ENCODE results near the gene ZNF142. TPM values are rescaled to one million over a fixed set of nuclear protein-coding genes. Genes with fewer than 3 reads are reported as not detected.
A peak's percentile ranks its signal among the peaks of the same experiment; 100 is the strongest.
"Not testable (repeated sequence)": the region's sequence is repeated elsewhere in the genome, so short reads cannot be mapped to it uniquely, and the experiment has no call there.

The ZNF142 gene, protein sequence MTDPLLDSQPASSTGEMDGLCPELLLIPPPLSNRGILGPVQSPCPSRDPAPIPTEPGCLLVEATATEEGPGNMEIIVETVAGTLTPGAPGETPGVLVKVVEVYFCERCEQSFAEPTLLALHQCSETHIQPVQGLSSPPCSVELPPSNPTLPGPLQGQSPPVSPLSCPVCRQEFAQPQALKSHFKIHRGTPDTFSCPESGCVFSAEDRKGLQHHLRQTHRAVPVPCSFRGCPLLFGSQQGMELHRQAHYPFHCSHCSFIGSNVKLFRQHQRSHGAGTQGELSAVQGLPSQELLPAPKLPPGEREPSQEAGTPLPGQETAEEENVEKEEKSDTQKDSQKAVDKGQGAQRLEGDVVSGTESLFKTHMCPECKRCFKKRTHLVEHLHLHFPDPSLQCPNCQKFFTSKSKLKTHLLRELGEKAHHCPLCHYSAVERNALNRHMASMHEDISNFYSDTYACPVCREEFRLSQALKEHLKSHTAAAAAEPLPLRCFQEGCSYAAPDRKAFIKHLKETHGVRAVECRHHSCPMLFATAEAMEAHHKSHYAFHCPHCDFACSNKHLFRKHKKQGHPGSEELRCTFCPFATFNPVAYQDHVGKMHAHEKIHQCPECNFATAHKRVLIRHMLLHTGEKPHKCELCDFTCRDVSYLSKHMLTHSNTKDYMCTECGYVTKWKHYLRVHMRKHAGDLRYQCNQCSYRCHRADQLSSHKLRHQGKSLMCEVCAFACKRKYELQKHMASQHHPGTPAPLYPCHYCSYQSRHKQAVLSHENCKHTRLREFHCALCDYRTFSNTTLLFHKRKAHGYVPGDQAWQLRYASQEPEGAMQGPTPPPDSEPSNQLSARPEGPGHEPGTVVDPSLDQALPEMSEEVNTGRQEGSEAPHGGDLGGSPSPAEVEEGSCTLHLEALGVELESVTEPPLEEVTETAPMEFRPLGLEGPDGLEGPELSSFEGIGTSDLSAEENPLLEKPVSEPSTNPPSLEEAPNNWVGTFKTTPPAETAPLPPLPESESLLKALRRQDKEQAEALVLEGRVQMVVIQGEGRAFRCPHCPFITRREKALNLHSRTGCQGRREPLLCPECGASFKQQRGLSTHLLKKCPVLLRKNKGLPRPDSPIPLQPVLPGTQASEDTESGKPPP (N-terminal part only)
- 59.6 and 60.9 TPM in 2 replicates for total RNA-seq

DNA sequence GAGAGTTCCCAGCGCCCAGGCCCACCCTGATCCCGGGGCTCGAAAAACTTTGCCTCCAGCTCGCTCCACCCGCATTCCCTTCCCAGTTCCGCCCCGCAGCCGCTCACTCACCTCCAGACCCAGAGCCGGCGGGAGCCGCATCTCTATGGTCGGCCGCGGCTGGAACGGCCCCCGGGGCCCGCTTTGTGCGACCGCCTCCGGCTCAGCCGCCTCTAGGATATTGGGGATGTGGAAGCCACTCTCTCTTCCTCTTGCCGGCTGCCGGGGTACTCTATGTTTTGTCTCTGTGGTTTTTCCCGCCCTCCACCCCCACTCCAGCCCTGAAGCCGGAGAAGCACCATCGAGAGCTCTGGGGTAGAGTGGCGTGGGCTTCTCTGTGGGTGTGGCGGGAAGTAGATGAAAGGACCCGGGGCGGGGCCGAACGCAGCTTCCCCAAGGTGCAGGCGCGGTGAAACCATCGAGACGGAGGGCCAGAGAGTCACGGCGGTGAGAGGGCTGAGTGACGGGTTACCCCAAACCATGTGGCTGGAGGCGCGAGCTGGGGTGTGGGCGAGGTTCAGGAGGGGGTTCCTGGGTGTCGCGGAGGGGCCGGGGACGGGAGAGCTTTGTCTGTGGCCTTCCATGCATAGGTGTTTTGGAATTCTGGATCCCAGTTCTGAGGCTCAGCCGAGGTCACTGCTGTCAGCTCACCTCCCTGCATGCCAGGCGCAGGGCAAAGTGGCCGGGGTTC, at the start of gene ZNF142, which contains the start of gene BCS1L:
Gene ZNF142, minus strand, starts transcription at position 366 of the 730 bp plus-strand sequence. CDS start 3,194 bp downstream, outside the sequence.
Gene BCS1L, plus strand, starts transcription at position 426 of the 730 bp plus-strand sequence. CDS start 1,305 bp downstream, outside the sequence.
- intact Hi-C loops (cut with micrococcal nuclease), result loop anchor here (1.0 to 5.0 kb wide), 9 partner anchors 12 to 728 kb away; partner anchors contain the start of genes CNOT9, DNPEP, NHEJ1 and TTLL4
- peaks cover 55% of the 10 kb centered on the region for H3K36me3 Mint-ChIP-seq (ENCODE audit: low read depth)

DNA sequence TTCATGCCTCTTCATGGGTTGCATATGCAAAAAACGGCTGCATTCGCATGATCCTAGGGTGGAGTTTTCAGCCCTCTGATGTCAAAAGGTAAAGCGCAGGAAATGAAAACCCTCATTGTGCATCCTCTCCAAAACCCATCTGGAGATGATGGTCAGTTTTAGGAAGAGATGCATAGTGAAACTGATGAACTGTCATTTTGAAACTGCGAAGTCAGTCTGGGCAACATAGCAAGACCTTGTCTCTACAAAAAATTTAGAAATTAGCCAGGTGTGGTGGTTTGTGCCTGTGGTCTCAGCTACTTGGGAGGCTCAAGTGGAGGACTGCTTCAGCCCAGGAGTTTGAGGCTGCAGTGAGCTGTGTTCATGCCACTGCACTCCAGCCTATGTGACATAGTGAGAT, 48.7 kb upstream of the ZNF142 start:
- peaks cover 11% of the 10 kb centered on the region for H3K4me1 Mint-ChIP-seq
- intact Hi-C loops (cut with micrococcal nuclease), result no loop called here
- no peak overlapping the region for H3K4me3 Mint-ChIP-seq
- no peak for DNase-seq
- no peaks in the 10 kb centered on the region for H3K9me3 Mint-ChIP-seq
- no peak overlapping the region for H3K27ac Mint-ChIP-seq
- no peaks in the 10 kb centered on the region for H3K36me3 Mint-ChIP-seq (ENCODE audit: low read depth)
- peaks cover 3% of the 10 kb centered on the region for H3K27me3 Mint-ChIP-seq

More for the DNA sequence above, at the start of gene ZNF142, which contains the start of gene BCS1L:
- Mint-ChIP-seq H3K27me3 (no peaks in the 10 kb centered on the region), H3K4me3 (peak within 1 kb of the TSS; percentile 98), H3K27ac (peak within 1 kb of the TSS; percentile 95), H3K9me3 (no peaks in the 10 kb centered on the region), H3K4me1 (peaks cover 31% of the 10 kb centered on the region)
- DNase-seq, result peak; percentile 98

DNA sequence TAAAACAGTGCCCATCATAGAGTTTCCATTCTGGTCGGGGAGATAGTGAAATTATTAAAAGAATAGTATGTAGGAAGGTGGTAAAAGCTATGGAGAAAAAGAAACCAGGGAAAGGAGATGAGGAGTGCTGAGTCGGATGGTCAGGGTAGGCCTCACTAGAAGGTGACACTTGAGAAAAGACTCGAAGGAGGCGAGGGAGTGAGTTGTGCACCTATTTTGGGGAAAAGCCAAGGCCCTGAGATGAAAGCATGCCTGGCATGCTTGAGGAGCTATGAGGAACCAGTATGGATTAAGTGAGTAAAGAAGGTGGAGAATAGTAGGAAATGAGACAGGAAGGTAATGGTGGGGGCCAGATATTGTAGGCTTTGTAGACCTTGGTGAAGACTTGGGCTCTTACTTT, 43.9 kb upstream of the ZNF142 start:
- H3K27me3 Mint-ChIP-seq, result peaks cover 3% of the 10 kb centered on the region
- H3K27ac Mint-ChIP-seq, result no peak overlapping the region
- no peaks in the 10 kb centered on the region for H3K36me3 Mint-ChIP-seq (ENCODE audit: low read depth)
- H3K4me3 Mint-ChIP-seq, result no peak overlapping the region
- intact Hi-C loops (cut with micrococcal nuclease), result no loop called here
- no peaks in the 10 kb centered on the region for H3K9me3 Mint-ChIP-seq
- peaks cover 2% of the 10 kb centered on the region for H3K4me1 Mint-ChIP-seq
- DNase-seq, result no peak

DNA sequence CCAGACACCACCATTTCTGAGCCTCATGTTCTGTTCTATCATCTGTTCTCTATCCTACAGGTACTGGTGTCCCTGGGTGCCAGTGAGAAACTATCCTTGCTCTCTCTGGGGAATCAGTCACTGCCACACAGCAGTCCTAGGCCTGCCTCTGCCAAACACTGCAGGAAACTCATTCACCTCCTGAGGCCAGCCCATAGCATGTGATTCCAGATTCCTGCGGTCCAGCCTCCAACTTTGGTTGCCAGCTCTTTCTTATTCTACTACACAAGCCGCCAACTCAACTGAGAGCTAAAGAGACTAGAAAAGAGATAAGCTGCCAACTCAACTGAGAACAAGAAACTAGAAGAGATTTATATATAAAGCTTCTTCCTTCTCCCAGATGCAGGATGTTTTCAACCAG, 42.4 kb upstream of the ZNF142 start:
- Mint-ChIP-seq H3K27me3 (no peaks in the 10 kb centered on the region), H3K4me1 (no peaks in the 10 kb centered on the region), H3K36me3 (ENCODE audit: low read depth) (no peaks in the 10 kb centered on the region), H3K9me3 (no peaks in the 10 kb centered on the region), H3K27ac (no peak overlapping the region), H3K4me3 (no peak overlapping the region)
- no peak for DNase-seq
- intact Hi-C loops (cut with micrococcal nuclease), result no loop called here

DNA sequence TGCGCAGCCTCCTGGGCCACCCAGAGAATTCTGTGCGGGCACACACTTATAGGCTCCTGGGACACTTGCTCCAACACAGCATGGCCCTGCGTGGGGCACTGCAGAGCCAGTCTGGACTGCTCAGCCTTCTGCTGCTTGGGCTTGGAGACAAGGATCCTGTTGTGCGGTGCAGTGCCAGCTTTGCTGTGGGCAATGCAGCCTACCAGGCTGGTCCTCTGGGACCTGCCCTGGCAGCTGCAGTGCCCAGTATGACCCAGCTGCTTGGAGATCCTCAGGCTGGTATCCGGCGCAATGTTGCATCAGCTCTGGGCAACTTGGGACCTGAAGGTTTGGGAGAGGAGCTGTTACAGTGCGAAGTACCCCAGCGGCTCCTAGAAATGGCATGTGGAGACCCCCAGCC, 39.5 kb upstream of the ZNF142 start:
- Mint-ChIP-seq H3K27ac (no peak overlapping the region), H3K9me3 (no peaks in the 10 kb centered on the region), H3K27me3 (no peaks in the 10 kb centered on the region), H3K4me3 (no peak overlapping the region), H3K4me1 (no peaks in the 10 kb centered on the region), H3K36me3 (ENCODE audit: low read depth) (peaks cover under 1% of the 10 kb centered on the region)
- intact Hi-C loops (cut with micrococcal nuclease), result no loop called here
- no peak for DNase-seq

DNA sequence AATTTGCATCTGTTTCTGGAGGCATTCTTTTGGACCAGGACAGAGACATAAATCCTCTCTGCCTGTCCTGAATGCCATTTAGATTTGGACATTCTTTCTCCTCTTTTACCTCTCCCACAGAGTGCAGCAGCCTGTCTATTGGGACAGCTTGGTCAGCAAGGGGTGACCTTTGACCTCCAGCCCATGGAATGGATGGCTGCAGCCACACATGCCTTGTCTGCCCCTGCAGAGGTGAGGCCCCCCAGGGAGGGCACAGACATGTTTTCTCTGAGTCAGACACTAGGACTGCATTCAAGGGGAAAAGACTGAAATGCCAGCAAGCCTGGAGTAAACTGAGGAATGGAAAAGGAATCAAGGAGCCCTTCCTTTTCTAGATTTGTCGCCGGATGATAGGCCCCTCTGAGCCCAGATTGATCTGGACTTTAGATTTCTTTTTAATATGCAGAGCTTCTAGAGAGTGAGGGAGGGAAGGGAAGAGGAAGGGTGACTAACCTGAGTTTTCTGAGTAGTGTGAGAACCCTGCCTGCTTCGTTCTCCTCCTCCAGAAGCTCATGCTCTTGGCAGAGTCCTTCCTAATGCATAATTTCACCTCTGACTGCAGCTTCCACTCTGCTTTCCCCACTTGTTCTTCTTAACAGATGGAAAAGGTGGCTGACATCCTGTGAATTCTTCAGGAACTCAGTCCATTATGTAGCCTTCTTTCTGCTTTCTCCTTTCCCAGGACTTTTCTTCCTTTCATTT, 35.2 kb upstream of the ZNF142 start:
- H3K4me3 Mint-ChIP-seq, result no peak overlapping the region
- H3K27me3 Mint-ChIP-seq, result no peaks in the 10 kb centered on the region
- intact Hi-C loops (cut with micrococcal nuclease), result no loop called here
- no peaks in the 10 kb centered on the region for H3K9me3 Mint-ChIP-seq
- peaks cover 5% of the 10 kb centered on the region for H3K36me3 Mint-ChIP-seq (ENCODE audit: low read depth)
- H3K27ac Mint-ChIP-seq, result no peak overlapping the region
- no peak for DNase-seq
- H3K4me1 Mint-ChIP-seq, result no peaks in the 10 kb centered on the region

DNA sequence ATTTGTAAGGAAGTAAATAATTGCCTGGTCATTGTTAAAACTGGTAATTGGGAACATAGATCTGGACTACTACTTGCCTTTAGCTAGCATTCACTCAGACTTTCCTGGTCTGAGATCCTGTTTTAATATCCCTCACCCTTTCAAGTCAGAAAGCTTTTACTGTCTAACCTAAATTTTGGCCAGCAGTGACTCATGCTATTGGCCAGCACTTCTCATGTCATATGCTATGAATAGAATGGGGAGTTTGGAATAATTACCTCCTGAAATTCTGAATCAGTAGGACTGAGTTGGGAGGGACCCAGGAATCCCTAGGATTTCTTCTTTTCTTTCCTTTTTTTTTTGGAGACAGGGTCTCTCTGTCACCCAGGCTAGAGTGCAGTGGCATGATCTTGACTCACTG, 31.8 kb upstream of the ZNF142 start:
- intact Hi-C loops (cut with micrococcal nuclease), result no loop called here
- DNase-seq, result no peak
- Mint-ChIP-seq H3K4me3 (no peak overlapping the region), H3K4me1 (no peaks in the 10 kb centered on the region), H3K9me3 (no peaks in the 10 kb centered on the region), H3K27ac (no peak overlapping the region), H3K36me3 (ENCODE audit: low read depth) (peaks cover 7% of the 10 kb centered on the region), H3K27me3 (no peaks in the 10 kb centered on the region)

DNA sequence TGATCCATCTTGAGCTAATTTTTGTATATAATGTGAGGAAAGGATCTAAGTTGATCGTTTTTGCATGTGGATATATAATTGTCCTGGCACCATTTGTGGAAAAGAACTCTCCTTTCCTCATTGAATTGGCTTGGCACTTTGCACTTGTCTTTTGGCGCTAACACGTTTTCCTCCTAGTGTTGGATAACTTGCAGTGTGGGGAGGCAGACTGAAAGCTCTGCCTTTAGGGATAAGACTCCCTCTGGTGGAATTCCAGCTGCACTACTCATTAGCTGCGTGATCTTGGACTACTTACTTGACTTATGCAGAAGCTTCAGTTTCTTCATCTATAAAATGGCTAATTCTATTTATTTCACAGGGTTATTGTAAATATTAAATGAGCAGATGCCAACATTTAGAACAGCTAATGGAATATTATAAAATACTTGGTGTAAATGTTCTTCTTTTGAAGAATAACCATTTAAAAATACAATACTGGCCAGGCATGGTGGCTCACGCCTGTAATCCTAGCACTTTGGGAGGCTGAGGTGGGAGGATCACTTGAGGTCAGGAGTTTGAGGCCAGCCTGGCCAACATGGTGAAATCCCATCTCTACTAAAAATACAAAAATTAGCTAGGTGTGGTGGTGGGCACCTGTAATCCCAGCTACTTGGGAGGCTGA, 28.1 kb upstream of the ZNF142 start:
- H3K27ac Mint-ChIP-seq; H3K4me3 Mint-ChIP-seq; H3K9me3 Mint-ChIP-seq; intact Hi-C loops (cut with micrococcal nuclease); H3K27me3 Mint-ChIP-seq; H3K36me3 Mint-ChIP-seq (ENCODE audit: low read depth); H3K4me1 Mint-ChIP-seq: not testable (repeated sequence)
- DNase-seq, result peak; percentile 80

DNA sequence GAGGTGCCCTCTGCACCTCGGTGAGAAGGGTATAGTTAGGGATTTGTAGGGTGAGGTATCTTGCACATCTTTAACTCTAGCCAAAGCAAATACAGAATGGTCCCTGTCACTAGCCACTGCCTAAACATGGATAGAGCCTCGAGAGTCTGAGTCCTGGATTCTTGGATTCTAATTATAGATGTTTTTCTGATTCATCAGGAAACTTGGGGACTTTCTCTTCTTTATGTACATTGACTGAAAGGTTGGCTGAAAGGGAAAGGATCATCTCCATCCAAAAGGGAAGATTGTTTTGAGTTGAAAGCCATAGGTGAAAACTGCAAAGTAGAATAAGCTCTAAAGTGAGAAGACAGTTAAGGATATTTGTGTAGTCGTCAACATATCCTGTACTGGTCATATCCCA, 20.6 kb upstream of the ZNF142 start:
- no peak overlapping the region for H3K4me3 Mint-ChIP-seq
- intact Hi-C loops (cut with micrococcal nuclease), result no loop called here
- no peak for DNase-seq
- H3K9me3 Mint-ChIP-seq, result no peaks in the 10 kb centered on the region
- H3K27ac Mint-ChIP-seq, result no peak overlapping the region
- H3K27me3 Mint-ChIP-seq, result no peaks in the 10 kb centered on the region
- peaks cover 5% of the 10 kb centered on the region for H3K36me3 Mint-ChIP-seq (ENCODE audit: low read depth)
- peaks cover 2% of the 10 kb centered on the region for H3K4me1 Mint-ChIP-seq

DNA sequence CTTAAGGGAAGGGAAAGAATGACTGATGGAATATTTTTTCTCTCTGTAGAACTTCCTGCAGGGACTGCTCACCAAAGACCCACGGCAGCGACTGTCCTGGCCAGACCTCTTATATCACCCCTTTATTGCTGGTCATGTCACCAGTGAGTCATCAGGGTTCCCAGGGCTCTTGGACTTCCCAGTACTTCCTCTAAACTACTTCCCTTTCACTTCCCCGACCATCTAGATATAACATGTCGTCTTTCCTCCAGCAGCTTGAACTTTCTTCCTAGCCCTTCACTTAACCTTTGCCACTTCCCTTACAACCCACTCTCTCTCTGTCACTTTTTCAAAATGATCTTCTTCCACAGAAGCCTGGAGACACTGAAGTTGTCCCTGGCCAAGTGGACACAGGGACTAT, 19.7 kb upstream of the ZNF142 start:
- no peak for DNase-seq
- intact Hi-C loops (cut with micrococcal nuclease), result no loop called here
- Mint-ChIP-seq H3K27ac (no peak overlapping the region), H3K4me1 (peaks cover 2% of the 10 kb centered on the region), H3K27me3 (no peaks in the 10 kb centered on the region), H3K4me3 (no peak overlapping the region), H3K9me3 (no peaks in the 10 kb centered on the region), H3K36me3 (ENCODE audit: low read depth) (peaks cover 5% of the 10 kb centered on the region)

DNA sequence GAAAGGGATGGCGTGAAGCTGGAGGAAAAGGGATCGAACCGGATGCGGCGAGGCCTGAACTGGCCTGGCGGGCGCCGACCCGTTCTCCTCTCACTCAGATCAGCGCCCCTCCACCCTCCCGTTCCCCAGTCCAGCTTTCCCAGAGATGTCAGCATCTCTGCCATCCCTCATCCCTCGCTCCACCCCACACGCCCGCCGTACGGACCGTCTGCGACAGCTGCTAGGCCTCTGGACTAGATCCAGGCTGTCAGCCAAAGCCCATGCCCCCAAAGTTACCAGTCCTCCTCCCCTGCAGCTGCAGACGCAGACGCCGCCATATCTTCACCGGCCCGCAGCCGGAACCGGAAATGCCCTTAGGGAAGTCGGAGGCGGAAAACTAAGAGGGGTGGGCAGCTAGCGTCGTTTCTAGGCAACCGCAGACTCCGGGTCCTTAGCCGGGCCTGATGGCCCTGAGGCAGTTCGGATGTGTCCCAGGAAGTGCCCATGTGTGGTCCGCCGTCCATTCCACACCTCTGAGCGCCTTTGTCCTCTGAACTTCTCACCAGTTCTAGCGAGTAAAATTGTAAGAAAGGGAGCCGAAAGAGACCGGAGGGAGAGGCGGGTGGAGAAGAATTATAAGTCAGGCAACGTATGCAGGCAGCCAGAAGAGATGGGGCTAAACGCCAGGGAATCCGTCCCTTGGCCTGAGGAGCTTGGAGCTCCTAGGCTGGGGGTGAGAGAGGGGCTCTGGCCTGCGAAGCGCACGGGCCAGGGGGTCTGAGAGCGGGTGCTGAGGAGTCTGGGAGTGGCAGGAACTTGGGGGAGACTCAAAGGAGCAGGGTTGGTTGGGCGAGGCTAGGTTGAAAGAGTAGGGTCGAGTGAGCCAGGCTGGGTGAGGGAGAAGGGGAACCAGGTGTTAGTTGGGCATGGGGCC, 12.5 kb upstream of the ZNF142 start, which contains the start of the genes RNF25 and STK36:
Gene RNF25, minus strand, starts transcription at position 349 of the 913 bp plus-strand sequence. Its CDS starts 32 bp downstream, at position 317.
Gene STK36, plus strand, starts transcription at position 433 of the 913 bp plus-strand sequence. CDS start 744 bp downstream, outside the sequence.
- Mint-ChIP-seq H3K4me3 (peak within 1 kb of the TSS; percentile 97), H3K4me1 (peaks cover 22% of the 10 kb centered on the region), H3K27me3 (no peaks in the 10 kb centered on the region), H3K36me3 (ENCODE audit: low read depth) (peaks cover 12% of the 10 kb centered on the region), H3K9me3 (no peaks in the 10 kb centered on the region), H3K27ac (peak within 1 kb of the TSS; percentile 94)
- intact Hi-C loops (cut with micrococcal nuclease), result loop anchor here (1.0 to 5.0 kb wide), 6 partner anchors 13 to 275 kb away; partner anchors contain the start of genes BCS1L, CNOT9, CTDSP1 and TTLL4
- peak; percentile 95 for DNase-seq

All from activated CD4-positive, alpha-beta T cell treated with anti-CD3 and anti-CD28 coated beads, Interleukin-2, amount 10 ng/mL, durations not matched to agents 24 days and 14 days (primary cell).